Measurements from ENCODE around the gene SPX.

The SPX gene

GRCh38 chr12:21526053-21526452 lies at the start of gene SPX:
Gene SPX, plus strand, starts transcription at chr12:21526296. Its CDS starts 177 bp downstream, at chr12:21526473.
- no peak for DNase-seq

- no peak for DNase-seq
Measured at GRCh38 chr12:21476949-21477348, 49.1 kb upstream of the SPX start.

- DNase-seq: no peak
Measured at GRCh38 chr12:21478756-21479455, 47.2 kb upstream of the SPX start.

- no peak for DNase-seq
Measured at GRCh38 chr12:21483531-21483930, 42.6 kb upstream of the SPX start.

- no peak for DNase-seq
Measured at GRCh38 chr12:21485998-21486397, 40.1 kb upstream of the SPX start.

- no peak for DNase-seq
Measured at GRCh38 chr12:21499765-21500164, 26.3 kb upstream of the SPX start.

GRCh38 chr12:21500786-21501257 lies 25.3 kb upstream of the SPX start:
- DNase-seq: no peak

- DNase-seq: peak; percentile 93
Measured at GRCh38 chr12:21501258-21502163, 24.6 kb upstream of the SPX start, which contains the start of the genes GOLT1B and RECQL. Gene GOLT1B, plus strand, starts transcription at chr12:21501789. Its CDS starts 135 bp downstream, at chr12:21501924. Gene RECQL, minus strand, starts transcription at chr12:21501635. Its CDS starts 2,065 bp downstream, at chr12:21499570.

GRCh38 chr12:21502164-21502496 lies 24.0 kb upstream of the SPX start:
- no peak for DNase-seq

GRCh38 chr12:21502872-21503271 lies 23.2 kb upstream of the SPX start:
- DNase-seq: no peak

- DNase-seq: no peak
Measured at GRCh38 chr12:21505888-21506287, 20.2 kb upstream of the SPX start.

- DNase-seq: no peak
Measured at GRCh38 chr12:21507849-21508248, 18.2 kb upstream of the SPX start.

- no peak for DNase-seq
Measured at GRCh38 chr12:21509768-21510167, 16.3 kb upstream of the SPX start.

- DNase-seq: no peak
Measured at GRCh38 chr12:21516281-21516680, 9.8 kb upstream of the SPX start.

GRCh38 chr12:21518451-21518850 lies 7.6 kb upstream of the SPX start:
- no peak for DNase-seq

GRCh38 chr12:21521541-21521940 lies 4.6 kb upstream of the SPX start:
- DNase-seq: no peak

GRCh38 chr12:21523148-21523547 lies 2.9 kb upstream of the SPX start:
- no peak for DNase-seq

GRCh38 chr12:21526721-21527345 lies 737 bp downstream of the SPX start:
- no peak for DNase-seq

GRCh38 chr12:21527451-21528180 lies 1.5 kb downstream of the SPX start:
- DNase-seq: peak; percentile 74

GRCh38 chr12:21528953-21529352 lies 2.9 kb downstream of the SPX start:
- DNase-seq: no peak

GRCh38 chr12:21529456-21529855 lies 3.4 kb downstream of the SPX start:
- DNase-seq: no peak

- no peak for DNase-seq
Measured at GRCh38 chr12:21538061-21538653, 12.1 kb downstream of the SPX start.

Data from right forelimb (tissue), 1 donor.